Liver (tissue), 9 donors: ENCODE data around the gene MLLT6. TPM values are rescaled to one million over a fixed set of nuclear protein-coding genes. Genes with fewer than 3 reads are reported as not detected.

Experiments
- DNase-seq: peaks from one replicate; pipeline ENCODE4 v3.0.0-alpha.2; 2017; ENCODE audit warnings: low spot score
- H3K27ac ChIP-seq, 2 donors: one replicate each; pipeline ENCODE4 v1.7.0; 2013; ENCODE audit warnings: inconsistent platforms in 2 of 2, low read length in 2 of 2, control low read depth in 1 of 2, low read depth in 1 of 2, mild to moderate bottlenecking in 1 of 2
- H3K27me3 ChIP-seq, 4 donors: one replicate each; pipeline versions ENCODE4 v1.6.1 to v1.7.0; 2013; ENCODE audit warnings: low read length in 3 of 4, inconsistent platforms in 1 of 4, mild to moderate bottlenecking in 1 of 4, moderate library complexity in 1 of 4; ENCODE audit not compliant: control insufficient read depth in 4 of 4, insufficient read depth in 4 of 4
- H3K36me3 ChIP-seq, 4 donors: one replicate each; pipeline versions ENCODE4 v1.6.1 to v1.7.0; 2013; ENCODE audit warnings: low read length in 3 of 4, mild to moderate bottlenecking in 3 of 4, low read depth in 1 of 4, moderate library complexity in 1 of 4; ENCODE audit not compliant: control insufficient read depth in 4 of 4, insufficient read depth in 3 of 4
- H3K4me1 ChIP-seq, 4 donors: one replicate each; pipeline versions ENCODE4 v1.6.1 to v1.7.0; 2013; ENCODE audit warnings: low read length in 3 of 4, mild to moderate bottlenecking in 3 of 4, moderate library complexity in 1 of 4; ENCODE audit not compliant: control insufficient read depth in 4 of 4, insufficient read depth in 4 of 4
- H3K4me3 ChIP-seq, 3 donors: one replicate each; pipeline versions ENCODE4 v1.6.1 to v1.7.0; 2013; ENCODE audit warnings: low read length in 3 of 3, control low read depth in 1 of 3, low read depth in 1 of 3, mild to moderate bottlenecking in 1 of 3
- H3K9ac ChIP-seq, 2 donors: one replicate each; pipeline ENCODE4 v1.7.0; 2013; ENCODE audit warnings: low read length in 2 of 2, mild to moderate bottlenecking in 2 of 2, moderate library complexity in 2 of 2, control low read depth in 1 of 2, low read depth in 1 of 2
- H3K9me3 ChIP-seq, 4 donors: one replicate each; pipeline versions ENCODE4 v1.6.1 to v1.7.0; 2013; ENCODE audit warnings: low read length in 3 of 4; ENCODE audit not compliant: control insufficient read depth in 4 of 4
- EGR1 ChIP-seq, 2 donors: IDR thresholded peaks; 2 replicates each; pipeline ENCODE4 v1.6.1; 2016 to 2018; ENCODE audit warnings: antibody characterized with exemption in 2 of 2, low read depth in 2 of 2
- FOXA1 ChIP-seq: IDR thresholded peaks from 2 replicates; pipeline ENCODE4 v1.6.1; 2016; ENCODE audit warnings: antibody characterized with exemption
- FOXA2 ChIP-seq: IDR thresholded peaks from 2 replicates; pipeline ENCODE4 v1.6.1; 2016; ENCODE audit warnings: antibody characterized with exemption
- GABPA ChIP-seq, 2 donors: IDR thresholded peaks in 1 of 2; conservative IDR thresholded peaks in 1 of 2; 2 replicates each; pipeline ENCODE4 v1.6.1; 2016; ENCODE audit warnings: antibody characterized with exemption in 2 of 2, mild to moderate bottlenecking in 1 of 2, moderate library complexity in 1 of 2
- HNF4A ChIP-seq, 2 donors: conservative IDR thresholded peaks; 2 replicates each; pipeline ENCODE4 v1.6.1; 2016; ENCODE audit warnings: antibody characterized with exemption in 2 of 2, mild to moderate bottlenecking in 2 of 2
- HNF4G ChIP-seq: IDR thresholded peaks from 2 replicates; pipeline ENCODE4 v1.6.1; 2016; ENCODE audit warnings: antibody characterized with exemption
- JUND ChIP-seq, 2 donors: IDR thresholded peaks; 2 replicates each; pipeline ENCODE4 v1.6.1; 2016; ENCODE audit warnings: antibody characterized with exemption in 2 of 2
- NR2F2 ChIP-seq: IDR thresholded peaks from 2 replicates; pipeline ENCODE4 v1.6.1; 2016; ENCODE audit warnings: antibody characterized with exemption
- RAD21 ChIP-seq, 2 donors: IDR thresholded peaks; 2 replicates each; pipeline ENCODE4 v1.6.1; 2016; ENCODE audit warnings: antibody characterized with exemption in 2 of 2, mild to moderate bottlenecking in 2 of 2
- RXRA ChIP-seq, 2 donors: IDR thresholded peaks; 2 replicates each; pipeline ENCODE4 v1.6.1; 2017 to 2018; ENCODE audit warnings: antibody characterized with exemption in 2 of 2, mild to moderate bottlenecking in 1 of 2
- SP1 ChIP-seq: IDR thresholded peaks from 2 replicates; pipeline ENCODE4 v1.6.1; 2018; ENCODE audit warnings: antibody characterized with exemption, mild to moderate bottlenecking
- TAF1 ChIP-seq: conservative IDR thresholded peaks from 2 replicates; pipeline ENCODE4 v1.6.1; 2016; ENCODE audit warnings: antibody characterized with exemption, mild to moderate bottlenecking
- YY1 ChIP-seq: IDR thresholded peaks from 2 replicates; pipeline ENCODE4 v1.6.1; 2016; ENCODE audit warnings: antibody characterized with exemption, mild to moderate bottlenecking
- WGBS: extraction: QIAGEN DNeasy Blood & Tissue Kit; methylation state at CpG from one replicate; pipeline ENCODE4 v1.1.7; 2013; 5-methylcytosine and 5-hydroxymethylcytosine counted together
- polyA plus RNA-seq, 2 donors: library from polyadenylated mRNA; stranded (reverse) in 1 of 2; unstranded in 1 of 2; fragments of 200-250 nt in 1 of 2; fragments of >200 nt in 1 of 2; fragmentation: Nextera tagmentation in 1 of 2; extraction: Ambion mirVana in 1 of 2; gene quantifications; one replicate each; pipeline versions ENCODE4 v1.2.1 to v1.2.3, GENCODE V29; 2013 to 2015
- total RNA-seq, 2 donors: library from RNA; depleted of rRNA; stranded (reverse); fragments of >200 nt; gene quantifications; one replicate each; pipeline ENCODE4 v1.2.3, GENCODE V29; 2014
- TF ChIP-seq, protein P1 (sequence below): IDR thresholded peaks from 2 replicates; pipeline ENCODE4 v1.6.1; 2016; ENCODE audit warnings: antibody characterized with exemption
- TF ChIP-seq, protein P2 (sequence below): IDR thresholded peaks from 2 replicates; pipeline ENCODE4 v1.6.1; 2016; ENCODE audit warnings: antibody characterized with exemption
- TF ChIP-seq, protein P3 (sequence below): IDR thresholded peaks from 2 replicates; pipeline ENCODE4 v1.6.1; 2016; ENCODE audit warnings: antibody characterized with exemption
- TF ChIP-seq, protein P4 (sequence below): IDR thresholded peaks from 2 replicates; pipeline ENCODE4 v1.6.1; 2016; ENCODE audit warnings: antibody characterized with exemption, mild to moderate bottlenecking
- TF ChIP-seq, protein P5 (sequence below): fragments of 150-350 bp; IDR thresholded peaks from 2 replicates; pipeline ENCODE4 v1.5.1; 2017; ENCODE audit warnings: improper control_type of control experiment, low read depth, low read length; ENCODE audit not compliant: missing input control
- donor health status: healthy.
- donor health status: healthy.
- donor health status: healthy.
- donor health status: healthy.
- donor health status: healthy.

Gene MLLT6
- total and polyA plus RNA-seq, 4 donors: 3.3 to 22.8 (median 8.1) TPM

DNA sequence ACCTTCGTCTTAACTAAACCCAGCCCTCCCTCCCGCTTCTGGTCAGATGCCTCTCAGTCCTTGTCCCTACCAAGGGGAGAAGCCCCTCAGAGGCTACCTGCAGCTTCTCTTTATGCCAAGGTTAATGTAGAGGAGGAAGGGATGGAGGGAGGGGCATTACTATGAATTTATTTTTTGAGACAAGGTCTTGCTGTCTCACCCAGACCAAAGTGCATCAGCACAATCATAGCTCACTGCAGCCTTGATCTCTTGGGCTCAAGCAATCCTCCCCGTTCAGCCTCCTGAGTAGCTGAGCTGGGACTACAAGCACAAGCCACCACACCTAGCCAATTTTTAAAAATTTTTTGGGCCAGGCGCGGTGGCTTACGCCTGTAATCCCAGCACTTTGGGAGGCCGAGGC lies 45.7 kb upstream of the MLLT6 start:
- no peak overlapping the region for H3K27ac ChIP-seq
- H3K9ac ChIP-seq: no peak overlapping the region
- H3K36me3 ChIP-seq: no peaks in the 10 kb centered on the region
- TF ChIP-seq YY1: no peak
- TF ChIP-seq HNF4A (conservative IDR thresholded peaks at IDR 0.05): no peak
- TF ChIP-seq SP1: no peak
- TF ChIP-seq EGR1 (IDR thresholded peaks at IDR 0.05; ENCODE audit: low read depth in 2 of 2): no peak
- TF ChIP-seq FOXA1: no peak
- no peak for TF ChIP-seq RAD21 (IDR thresholded peaks at IDR 0.05)
- TF ChIP-seq, protein P1, sequence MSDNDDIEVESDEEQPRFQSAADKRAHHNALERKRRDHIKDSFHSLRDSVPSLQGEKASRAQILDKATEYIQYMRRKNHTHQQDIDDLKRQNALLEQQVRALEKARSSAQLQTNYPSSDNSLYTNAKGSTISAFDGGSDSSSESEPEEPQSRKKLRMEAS: no peak
- no peak for TF ChIP-seq GABPA (IDR thresholded peaks at IDR 0.05 in 1 of 2, conservative IDR thresholded peaks at IDR 0.05 in 1 of 2)
- TF ChIP-seq RXRA (IDR thresholded peaks at IDR 0.05): no peak
- no peak for TF ChIP-seq TAF1
- H3K4me3 ChIP-seq: no peak overlapping the region
- H3K27me3 ChIP-seq: no peaks in the 10 kb centered on the region
- no peaks in the 10 kb centered on the region for H3K9me3 ChIP-seq
- 95% methylated on average over 7 of the region's 7 CpGs for WGBS
- no peaks in the 10 kb centered on the region for H3K4me1 ChIP-seq
- DNase-seq: no peak

DNA sequence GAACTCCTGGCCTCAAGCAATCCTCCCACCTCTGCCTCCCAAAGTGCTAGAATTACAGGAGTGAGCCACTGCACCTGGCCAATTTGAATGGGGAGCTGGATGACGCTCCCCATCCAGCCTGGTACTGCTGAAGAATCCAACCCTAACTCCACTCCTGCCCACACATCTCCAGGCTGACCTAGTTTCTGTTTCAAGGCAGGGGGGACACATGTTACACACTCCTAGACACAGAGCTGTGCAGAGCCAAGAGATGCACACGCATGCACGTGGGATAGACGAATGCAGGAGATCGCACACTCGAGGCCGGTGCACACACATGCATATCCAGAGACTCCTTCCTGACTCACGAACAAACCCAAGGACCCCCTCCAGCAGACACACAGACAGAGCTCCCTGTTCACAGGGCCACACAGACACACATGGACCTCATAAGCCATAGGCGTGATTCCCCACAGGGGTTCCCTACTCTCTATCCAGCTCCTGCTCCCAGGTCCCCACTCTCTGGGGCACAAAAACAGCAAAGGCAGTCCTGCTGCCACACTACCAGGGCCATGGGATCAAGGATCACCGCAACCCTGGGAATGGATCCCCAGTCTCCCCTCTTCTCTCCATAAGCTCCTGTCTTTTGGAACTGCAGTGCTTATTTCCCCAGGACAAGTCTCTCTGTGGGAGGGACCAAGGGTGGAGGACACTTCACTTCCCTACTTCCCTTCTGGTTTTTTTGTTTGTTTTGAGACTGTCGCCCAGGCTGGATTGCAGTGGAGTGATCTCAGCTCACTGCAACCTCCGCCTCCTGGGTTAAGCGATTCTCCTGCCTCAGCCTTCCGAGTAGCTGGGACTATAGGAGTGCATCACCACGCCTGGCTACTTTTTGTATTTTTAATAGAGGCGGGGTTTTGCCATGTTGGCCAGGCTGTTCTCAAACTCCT lies 44.7 kb upstream of the MLLT6 start:
- Histone ChIP-seq H3K36me3 (no peaks in the 10 kb centered on the region), H3K4me3 (no peak overlapping the region), H3K27ac (no peak overlapping the region), H3K27me3 (no peaks in the 10 kb centered on the region), H3K4me1 (no peaks in the 10 kb centered on the region), H3K9me3 (no peaks in the 10 kb centered on the region), H3K9ac (no peak overlapping the region)
- DNase-seq: no peak
- no peak for TF ChIP-seq RXRA (IDR thresholded peaks at IDR 0.05)
- TF ChIP-seq JUND (IDR thresholded peaks at IDR 0.05): no peak
- TF ChIP-seq NR2F2: no peak
- TF ChIP-seq, protein P2, sequence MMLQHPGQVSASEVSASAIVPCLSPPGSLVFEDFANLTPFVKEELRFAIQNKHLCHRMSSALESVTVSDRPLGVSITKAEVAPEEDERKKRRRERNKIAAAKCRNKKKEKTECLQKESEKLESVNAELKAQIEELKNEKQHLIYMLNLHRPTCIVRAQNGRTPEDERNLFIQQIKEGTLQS: no peak
- no peak for TF ChIP-seq HNF4A (conservative IDR thresholded peaks at IDR 0.05)
- no peak for TF ChIP-seq GABPA (IDR thresholded peaks at IDR 0.05 in 1 of 2, conservative IDR thresholded peaks at IDR 0.05 in 1 of 2)
- no peak for TF ChIP-seq HNF4G
- TF ChIP-seq, protein P3, sequence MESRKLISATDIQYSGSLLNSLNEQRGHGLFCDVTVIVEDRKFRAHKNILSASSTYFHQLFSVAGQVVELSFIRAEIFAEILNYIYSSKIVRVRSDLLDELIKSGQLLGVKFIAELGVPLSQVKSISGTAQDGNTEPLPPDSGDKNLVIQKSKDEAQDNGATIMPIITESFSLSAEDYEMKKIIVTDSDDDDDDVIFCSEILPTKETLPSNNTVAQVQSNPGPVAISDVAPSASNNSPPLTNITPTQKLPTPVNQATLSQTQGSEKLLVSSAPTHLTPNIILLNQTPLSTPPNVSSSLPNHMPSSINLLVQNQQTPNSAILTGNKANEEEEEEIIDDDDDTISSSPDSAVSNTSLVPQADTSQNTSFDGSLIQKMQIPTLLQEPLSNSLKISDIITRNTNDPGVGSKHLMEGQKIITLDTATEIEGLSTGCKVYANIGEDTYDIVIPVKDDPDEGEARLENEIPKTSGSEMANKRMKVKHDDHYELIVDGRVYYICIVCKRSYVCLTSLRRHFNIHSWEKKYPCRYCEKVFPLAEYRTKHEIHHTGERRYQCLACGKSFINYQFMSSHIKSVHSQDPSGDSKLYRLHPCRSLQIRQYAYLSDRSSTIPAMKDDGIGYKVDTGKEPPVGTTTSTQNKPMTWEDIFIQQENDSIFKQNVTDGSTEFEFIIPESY: no peak
- no peak for TF ChIP-seq RAD21 (IDR thresholded peaks at IDR 0.05)
- 83% methylated on average over 16 of the region's 16 CpGs for WGBS

DNA sequence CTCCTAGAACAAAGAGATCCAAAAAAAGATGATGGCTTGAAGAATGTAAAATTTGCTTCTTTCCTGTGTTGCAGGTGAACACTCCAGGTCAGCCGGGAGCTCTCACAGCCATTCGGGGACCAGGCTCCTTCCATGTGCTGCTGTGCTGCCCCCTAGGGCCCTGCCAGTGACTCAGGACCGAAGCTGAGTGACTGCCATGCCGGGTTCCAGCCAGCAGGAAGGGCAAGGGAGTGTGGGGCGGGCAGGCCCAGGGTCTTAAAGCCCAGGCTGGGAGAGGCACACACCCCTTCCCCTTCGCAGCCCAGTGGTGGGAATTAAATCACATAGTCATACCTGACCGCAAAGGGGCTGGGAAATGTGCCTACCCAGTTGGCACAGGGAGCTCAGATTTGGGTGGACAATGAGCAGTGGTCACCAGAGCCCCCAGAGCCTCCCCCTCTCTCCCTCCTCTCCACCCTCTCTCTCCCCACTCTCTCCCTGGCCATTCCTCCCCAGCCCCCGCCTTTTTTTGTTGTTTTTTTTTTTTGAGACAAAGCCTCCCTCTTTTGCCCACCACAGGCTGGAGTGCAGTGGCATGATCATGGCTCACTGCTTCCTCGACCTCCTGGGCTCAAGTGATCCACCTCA lies 41.8 kb upstream of the MLLT6 start:
- DNase-seq: peak; percentile 50
- no peaks in the 10 kb centered on the region for H3K36me3 ChIP-seq
- TF ChIP-seq, protein P4, sequence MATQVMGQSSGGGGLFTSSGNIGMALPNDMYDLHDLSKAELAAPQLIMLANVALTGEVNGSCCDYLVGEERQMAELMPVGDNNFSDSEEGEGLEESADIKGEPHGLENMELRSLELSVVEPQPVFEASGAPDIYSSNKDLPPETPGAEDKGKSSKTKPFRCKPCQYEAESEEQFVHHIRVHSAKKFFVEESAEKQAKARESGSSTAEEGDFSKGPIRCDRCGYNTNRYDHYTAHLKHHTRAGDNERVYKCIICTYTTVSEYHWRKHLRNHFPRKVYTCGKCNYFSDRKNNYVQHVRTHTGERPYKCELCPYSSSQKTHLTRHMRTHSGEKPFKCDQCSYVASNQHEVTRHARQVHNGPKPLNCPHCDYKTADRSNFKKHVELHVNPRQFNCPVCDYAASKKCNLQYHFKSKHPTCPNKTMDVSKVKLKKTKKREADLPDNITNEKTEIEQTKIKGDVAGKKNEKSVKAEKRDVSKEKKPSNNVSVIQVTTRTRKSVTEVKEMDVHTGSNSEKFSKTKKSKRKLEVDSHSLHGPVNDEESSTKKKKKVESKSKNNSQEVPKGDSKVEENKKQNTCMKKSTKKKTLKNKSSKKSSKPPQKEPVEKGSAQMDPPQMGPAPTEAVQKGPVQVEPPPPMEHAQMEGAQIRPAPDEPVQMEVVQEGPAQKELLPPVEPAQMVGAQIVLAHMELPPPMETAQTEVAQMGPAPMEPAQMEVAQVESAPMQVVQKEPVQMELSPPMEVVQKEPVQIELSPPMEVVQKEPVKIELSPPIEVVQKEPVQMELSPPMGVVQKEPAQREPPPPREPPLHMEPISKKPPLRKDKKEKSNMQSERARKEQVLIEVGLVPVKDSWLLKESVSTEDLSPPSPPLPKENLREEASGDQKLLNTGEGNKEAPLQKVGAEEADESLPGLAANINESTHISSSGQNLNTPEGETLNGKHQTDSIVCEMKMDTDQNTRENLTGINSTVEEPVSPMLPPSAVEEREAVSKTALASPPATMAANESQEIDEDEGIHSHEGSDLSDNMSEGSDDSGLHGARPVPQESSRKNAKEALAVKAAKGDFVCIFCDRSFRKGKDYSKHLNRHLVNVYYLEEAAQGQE: no peak
- TF ChIP-seq FOXA2 (no peak), FOXA1 (no peak), JUND (IDR thresholded peaks at IDR 0.05) (no peak), GABPA (IDR thresholded peaks at IDR 0.05 in 1 of 2, conservative IDR thresholded peaks at IDR 0.05 in 1 of 2) (no peak), NR2F2 (no peak), TAF1 (no peak), RAD21 (IDR thresholded peaks at IDR 0.05) (peak; percentile 87 to 92), SP1 (no peak), RXRA (IDR thresholded peaks at IDR 0.05) (peak; percentile 20 to 27), EGR1 (IDR thresholded peaks at IDR 0.05; ENCODE audit: low read depth in 2 of 2) (no peak)
- TF ChIP-seq, protein P5, sequence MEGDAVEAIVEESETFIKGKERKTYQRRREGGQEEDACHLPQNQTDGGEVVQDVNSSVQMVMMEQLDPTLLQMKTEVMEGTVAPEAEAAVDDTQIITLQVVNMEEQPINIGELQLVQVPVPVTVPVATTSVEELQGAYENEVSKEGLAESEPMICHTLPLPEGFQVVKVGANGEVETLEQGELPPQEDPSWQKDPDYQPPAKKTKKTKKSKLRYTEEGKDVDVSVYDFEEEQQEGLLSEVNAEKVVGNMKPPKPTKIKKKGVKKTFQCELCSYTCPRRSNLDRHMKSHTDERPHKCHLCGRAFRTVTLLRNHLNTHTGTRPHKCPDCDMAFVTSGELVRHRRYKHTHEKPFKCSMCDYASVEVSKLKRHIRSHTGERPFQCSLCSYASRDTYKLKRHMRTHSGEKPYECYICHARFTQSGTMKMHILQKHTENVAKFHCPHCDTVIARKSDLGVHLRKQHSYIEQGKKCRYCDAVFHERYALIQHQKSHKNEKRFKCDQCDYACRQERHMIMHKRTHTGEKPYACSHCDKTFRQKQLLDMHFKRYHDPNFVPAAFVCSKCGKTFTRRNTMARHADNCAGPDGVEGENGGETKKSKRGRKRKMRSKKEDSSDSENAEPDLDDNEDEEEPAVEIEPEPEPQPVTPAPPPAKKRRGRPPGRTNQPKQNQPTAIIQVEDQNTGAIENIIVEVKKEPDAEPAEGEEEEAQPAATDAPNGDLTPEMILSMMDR: peak; percentile 86

More for the DNA sequence above, 41.8 kb upstream of the MLLT6 start:
- no peaks in the 10 kb centered on the region for H3K9me3 ChIP-seq
- no peak overlapping the region for H3K27ac ChIP-seq
- H3K4me1 ChIP-seq: no peaks in the 10 kb centered on the region
- no peak overlapping the region for H3K9ac ChIP-seq
- no peaks in the 10 kb centered on the region for H3K27me3 ChIP-seq
- no peak overlapping the region for H3K4me3 ChIP-seq
- WGBS: 21% methylated on average over 9 of the region's 9 CpGs
